ENCODE data around the gene NAXD.

NAXD gene

DNA sequence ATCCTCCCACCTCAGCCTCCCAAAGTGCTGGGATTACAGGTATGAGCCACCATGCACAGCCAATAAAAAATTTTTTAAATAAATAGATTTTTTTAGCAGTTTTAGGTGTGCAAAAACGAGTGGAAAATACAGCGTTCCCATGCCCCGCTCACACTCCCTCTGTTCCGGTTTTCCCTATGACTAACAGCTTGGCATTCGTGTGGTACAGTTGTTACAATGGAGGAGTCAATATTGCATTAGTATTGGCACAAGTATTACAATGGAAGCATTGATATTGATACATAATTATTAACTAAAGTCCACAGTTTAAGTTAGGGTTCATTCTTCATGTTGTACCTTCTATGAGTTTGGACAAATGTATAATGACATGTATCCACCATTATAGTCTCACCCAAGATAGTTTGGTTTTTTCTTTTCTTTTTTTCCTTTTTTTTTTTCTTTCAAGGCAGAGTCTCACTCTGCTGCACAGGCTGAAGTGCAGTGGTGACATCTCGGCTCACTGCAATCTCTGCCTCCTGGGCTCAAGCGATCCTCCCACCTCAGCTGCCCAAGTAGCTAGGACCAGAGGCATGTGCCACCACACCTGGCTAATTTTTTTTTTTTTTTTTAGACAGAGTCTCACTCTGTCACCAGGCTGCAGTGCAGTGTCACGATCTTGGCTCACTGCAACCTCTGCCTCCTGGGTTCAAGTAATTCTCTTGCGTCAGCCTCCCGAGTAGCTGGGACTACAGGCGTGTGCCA lies 38.4 kb upstream of the NAXD start:
- Histone ChIP-seq H3K4me1 (ENCODE audit: low read length) (no peaks in the 10 kb centered on the region), H3K36me3 (replicated peaks; ENCODE audit: insufficient read depth, low read length) (no peaks in the 10 kb centered on the region), H3K79me2 (ENCODE audit: low read length) (no peaks in the 10 kb centered on the region), H3K4me2 (ENCODE audit: low read depth, low read length) (no peak overlapping the region), H2AFZ (ENCODE audit: low read length) (no peak overlapping the region), H3K9me2 (replicated peaks; ENCODE audit: insufficient read depth, low read length) (no peaks in the 10 kb centered on the region), H3K9ac (ENCODE audit: low read length) (no peak overlapping the region), H3K27ac (ENCODE audit: low read length) (no peak overlapping the region), H4K20me1 (ENCODE audit: insufficient read depth, low read length) (no peaks in the 10 kb centered on the region), H3K9me3 (replicated peaks; ENCODE audit: insufficient read depth, low read length) (no peaks in the 10 kb centered on the region), H3F3A (ENCODE audit: insufficient read depth, low read length) (no peaks in the 10 kb centered on the region; the same call in 1 of the 2 replicates), H3K4me3 (ENCODE audit: low read length) (no peak overlapping the region), H3K27me3 (replicated peaks; ENCODE audit: insufficient read depth, low read length) (no peaks in the 10 kb centered on the region)
- TF ChIP-seq, protein P1, sequence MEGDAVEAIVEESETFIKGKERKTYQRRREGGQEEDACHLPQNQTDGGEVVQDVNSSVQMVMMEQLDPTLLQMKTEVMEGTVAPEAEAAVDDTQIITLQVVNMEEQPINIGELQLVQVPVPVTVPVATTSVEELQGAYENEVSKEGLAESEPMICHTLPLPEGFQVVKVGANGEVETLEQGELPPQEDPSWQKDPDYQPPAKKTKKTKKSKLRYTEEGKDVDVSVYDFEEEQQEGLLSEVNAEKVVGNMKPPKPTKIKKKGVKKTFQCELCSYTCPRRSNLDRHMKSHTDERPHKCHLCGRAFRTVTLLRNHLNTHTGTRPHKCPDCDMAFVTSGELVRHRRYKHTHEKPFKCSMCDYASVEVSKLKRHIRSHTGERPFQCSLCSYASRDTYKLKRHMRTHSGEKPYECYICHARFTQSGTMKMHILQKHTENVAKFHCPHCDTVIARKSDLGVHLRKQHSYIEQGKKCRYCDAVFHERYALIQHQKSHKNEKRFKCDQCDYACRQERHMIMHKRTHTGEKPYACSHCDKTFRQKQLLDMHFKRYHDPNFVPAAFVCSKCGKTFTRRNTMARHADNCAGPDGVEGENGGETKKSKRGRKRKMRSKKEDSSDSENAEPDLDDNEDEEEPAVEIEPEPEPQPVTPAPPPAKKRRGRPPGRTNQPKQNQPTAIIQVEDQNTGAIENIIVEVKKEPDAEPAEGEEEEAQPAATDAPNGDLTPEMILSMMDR (IDR thresholded peaks at IDR 0.05; ENCODE audit: low read length) = no peak
- TF ChIP-seq EZH2 (optimal IDR thresholded peaks at IDR 0.05; ENCODE audit: low read depth, low read length) (no peak), EZH2phosphoT487 (IDR thresholded peaks at IDR 0.05; ENCODE audit: low read length) (no peak)
- DNase-seq = no peak

GRCh38 chr13:110578363-110578762 lies 37.0 kb upstream of the NAXD start:
- DNase-seq = no peak
- Histone ChIP-seq H3K9ac (ENCODE audit: low read length) (no peak overlapping the region), H3K4me3 (ENCODE audit: low read length) (no peak overlapping the region), H3K9me2 (replicated peaks; ENCODE audit: insufficient read depth, low read length) (no peaks in the 10 kb centered on the region), H3K9me3 (replicated peaks; ENCODE audit: insufficient read depth, low read length) (no peaks in the 10 kb centered on the region), H3K4me2 (ENCODE audit: low read depth, low read length) (no peak overlapping the region), H3K79me2 (ENCODE audit: low read length) (no peaks in the 10 kb centered on the region), H3F3A (ENCODE audit: insufficient read depth, low read length) (no peaks in the 10 kb centered on the region; the same call in 1 of the 2 replicates), H3K27ac (ENCODE audit: low read length) (no peak overlapping the region), H2AFZ (ENCODE audit: low read length) (no peak overlapping the region), H3K27me3 (replicated peaks; ENCODE audit: insufficient read depth, low read length) (no peaks in the 10 kb centered on the region), H3K4me1 (ENCODE audit: low read length) (no peaks in the 10 kb centered on the region), H4K20me1 (ENCODE audit: insufficient read depth, low read length) (no peaks in the 10 kb centered on the region), H3K36me3 (replicated peaks; ENCODE audit: insufficient read depth, low read length) (no peaks in the 10 kb centered on the region)
- TF ChIP-seq EZH2 (optimal IDR thresholded peaks at IDR 0.05; ENCODE audit: low read depth, low read length) (no peak), EZH2phosphoT487 (IDR thresholded peaks at IDR 0.05; ENCODE audit: low read length) (no peak)
- TF ChIP-seq, protein P1 (IDR thresholded peaks at IDR 0.05; ENCODE audit: low read length) = no peak

DNA sequence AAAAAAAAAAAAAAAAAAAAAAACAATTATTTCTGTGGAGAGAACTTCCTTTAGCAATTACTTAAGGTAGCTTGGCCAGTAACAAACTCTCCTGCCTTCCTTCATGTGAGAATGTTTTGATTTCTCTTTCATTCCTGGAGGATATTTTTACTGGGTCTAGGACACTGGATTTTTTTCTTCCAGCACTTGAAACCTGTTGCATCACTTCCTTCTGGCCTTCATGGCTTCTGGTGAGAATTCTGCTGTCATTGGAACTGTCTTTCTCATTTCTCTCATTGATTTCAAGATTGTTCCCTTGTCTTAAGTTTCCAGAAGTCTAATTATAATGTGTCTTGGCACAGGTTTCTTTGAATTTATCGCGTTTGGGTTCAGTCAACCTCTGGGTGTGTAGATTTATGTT lies 34.5 kb upstream of the NAXD start:
- Histone ChIP-seq H3K79me2 (ENCODE audit: low read length) (no peaks in the 10 kb centered on the region), H3K27me3 (replicated peaks; ENCODE audit: insufficient read depth, low read length) (no peaks in the 10 kb centered on the region), H3K9me3 (replicated peaks; ENCODE audit: insufficient read depth, low read length) (no peaks in the 10 kb centered on the region), H3F3A (ENCODE audit: insufficient read depth, low read length) (no peaks in the 10 kb centered on the region; the same call in 1 of the 2 replicates), H2AFZ (ENCODE audit: low read length) (no peak overlapping the region), H3K4me1 (ENCODE audit: low read length) (no peaks in the 10 kb centered on the region), H3K36me3 (replicated peaks; ENCODE audit: insufficient read depth, low read length) (no peaks in the 10 kb centered on the region), H3K27ac (ENCODE audit: low read length) (no peak overlapping the region), H4K20me1 (ENCODE audit: insufficient read depth, low read length) (no peaks in the 10 kb centered on the region), H3K9me2 (replicated peaks; ENCODE audit: insufficient read depth, low read length) (no peaks in the 10 kb centered on the region), H3K4me3 (ENCODE audit: low read length) (no peak overlapping the region), H3K4me2 (ENCODE audit: low read depth, low read length) (no peak overlapping the region), H3K9ac (ENCODE audit: low read length) (no peak overlapping the region)
- TF ChIP-seq, protein P1 (IDR thresholded peaks at IDR 0.05; ENCODE audit: low read length) = no peak
- no peak for TF ChIP-seq EZH2 (optimal IDR thresholded peaks at IDR 0.05; ENCODE audit: low read depth, low read length)
- TF ChIP-seq EZH2phosphoT487 (IDR thresholded peaks at IDR 0.05; ENCODE audit: low read length) = no peak
- DNase-seq = no peak
